ENCODE data around the gene DPF3.

DPF3 gene

GRCh38 chr14:72740966-72741825 is 152.7 kb downstream of the DPF3 start:
- Histone ChIP-seq H3K27ac (ENCODE audit: low read depth, low read length) (no peak overlapping the region), H3K9ac (ENCODE audit: low read length in 5 of 5) (no peak overlapping the region), H3K4me3 (ENCODE audit: low read depth in 1 of 5, low read length in 5 of 5) (no peak overlapping the region), H3K36me3 (ENCODE audit: control insufficient read depth in 5 of 5, insufficient read depth in 5 of 5, low read length in 5 of 5) (no peaks in the 10 kb centered on the region), H3K4me1 (ENCODE audit: control insufficient read depth in 5 of 5, insufficient read depth in 5 of 5, low read length in 5 of 5) (peaks cover 0 to 12% (median 8%) of the 10 kb centered on the region in 5 donors), H3K27me3 (ENCODE audit: control insufficient read depth in 5 of 5, insufficient read depth in 4 of 5, low read length in 5 of 5) (no peaks in the 10 kb centered on the region), H3K9me3 (ENCODE audit: control insufficient read depth in 5 of 5, low read length in 5 of 5) (no peaks in the 10 kb centered on the region)

GRCh38 chr14:72740504-72740961 is 153.4 kb downstream of the DPF3 start:
- H3K4me3 ChIP-seq (ENCODE audit: low read depth in 1 of 5, low read length in 5 of 5): no peak overlapping the region
- no peaks in the 10 kb centered on the region for H3K9me3 ChIP-seq (ENCODE audit: control insufficient read depth in 5 of 5, low read length in 5 of 5)
- H3K4me1 ChIP-seq (ENCODE audit: control insufficient read depth in 5 of 5, insufficient read depth in 5 of 5, low read length in 5 of 5): peaks cover 0 to 12% (median 3%) of the 10 kb centered on the region in 5 donors
- H3K9ac ChIP-seq (ENCODE audit: low read length in 5 of 5): no peak overlapping the region
- H3K36me3 ChIP-seq (ENCODE audit: control insufficient read depth in 5 of 5, insufficient read depth in 5 of 5, low read length in 5 of 5): no peaks in the 10 kb centered on the region
- no peaks in the 10 kb centered on the region for H3K27me3 ChIP-seq (ENCODE audit: control insufficient read depth in 5 of 5, insufficient read depth in 4 of 5, low read length in 5 of 5)
- no peak overlapping the region for H3K27ac ChIP-seq (ENCODE audit: low read depth, low read length)

GRCh38 chr14:72739446-72740405 is 154.2 kb downstream of the DPF3 start:
- Histone ChIP-seq H3K4me3 (ENCODE audit: low read depth in 1 of 5, low read length in 5 of 5) (no peak overlapping the region), H3K36me3 (ENCODE audit: control insufficient read depth in 5 of 5, insufficient read depth in 5 of 5, low read length in 5 of 5) (no peaks in the 10 kb centered on the region), H3K4me1 (ENCODE audit: control insufficient read depth in 5 of 5, insufficient read depth in 5 of 5, low read length in 5 of 5) (peaks cover 0 to 12% (median 3%) of the 10 kb centered on the region in 5 donors), H3K9me3 (ENCODE audit: control insufficient read depth in 5 of 5, low read length in 5 of 5) (no peaks in the 10 kb centered on the region), H3K27ac (ENCODE audit: low read depth, low read length) (no peak overlapping the region), H3K27me3 (ENCODE audit: control insufficient read depth in 5 of 5, insufficient read depth in 4 of 5, low read length in 5 of 5) (no peaks in the 10 kb centered on the region), H3K9ac (ENCODE audit: low read length in 5 of 5) (no peak overlapping the region)

GRCh38 chr14:72738161-72738611 is 155.7 kb downstream of the DPF3 start:
- no peaks in the 10 kb centered on the region for H3K9me3 ChIP-seq (ENCODE audit: control insufficient read depth in 5 of 5, low read length in 5 of 5)
- H3K36me3 ChIP-seq (ENCODE audit: control insufficient read depth in 5 of 5, insufficient read depth in 5 of 5, low read length in 5 of 5): no peaks in the 10 kb centered on the region
- H3K27ac ChIP-seq (ENCODE audit: low read depth, low read length): no peak overlapping the region
- H3K4me3 ChIP-seq (ENCODE audit: low read depth in 1 of 5, low read length in 5 of 5): no peak overlapping the region
- H3K9ac ChIP-seq (ENCODE audit: low read length in 5 of 5): no peak overlapping the region
- H3K4me1 ChIP-seq (ENCODE audit: control insufficient read depth in 5 of 5, insufficient read depth in 5 of 5, low read length in 5 of 5): peaks cover 0 to 12% (median 2%) of the 10 kb centered on the region in 5 donors
- H3K27me3 ChIP-seq (ENCODE audit: control insufficient read depth in 5 of 5, insufficient read depth in 4 of 5, low read length in 5 of 5): no peaks in the 10 kb centered on the region

- Histone ChIP-seq H3K4me1 (ENCODE audit: control insufficient read depth in 5 of 5, insufficient read depth in 5 of 5, low read length in 5 of 5) (peaks cover 0 to 12% (median 0%) of the 10 kb centered on the region in 5 donors), H3K9me3 (ENCODE audit: control insufficient read depth in 5 of 5, low read length in 5 of 5) (no peaks in the 10 kb centered on the region), H3K36me3 (ENCODE audit: control insufficient read depth in 5 of 5, insufficient read depth in 5 of 5, low read length in 5 of 5) (no peaks in the 10 kb centered on the region), H3K27me3 (ENCODE audit: control insufficient read depth in 5 of 5, insufficient read depth in 4 of 5, low read length in 5 of 5) (peaks cover 0 to 1% (median 0%) of the 10 kb centered on the region in 5 donors), H3K4me3 (ENCODE audit: low read depth in 1 of 5, low read length in 5 of 5) (no peak overlapping the region), H3K9ac (ENCODE audit: low read length in 5 of 5) (no peak overlapping the region), H3K27ac (ENCODE audit: low read depth, low read length) (no peak overlapping the region)
These were observed 156.3 kb downstream of the DPF3 start for GRCh38 chr14:72737560-72737943.

- no peak overlapping the region for H3K27ac ChIP-seq (ENCODE audit: low read depth, low read length)
- peaks cover 0 to 12% (median 0%) of the 10 kb centered on the region in 5 donors for H3K4me1 ChIP-seq (ENCODE audit: control insufficient read depth in 5 of 5, insufficient read depth in 5 of 5, low read length in 5 of 5)
- no peak overlapping the region for H3K4me3 ChIP-seq (ENCODE audit: low read depth in 1 of 5, low read length in 5 of 5)
- no peaks in the 10 kb centered on the region for H3K9me3 ChIP-seq (ENCODE audit: control insufficient read depth in 5 of 5, low read length in 5 of 5)
- no peaks in the 10 kb centered on the region for H3K36me3 ChIP-seq (ENCODE audit: control insufficient read depth in 5 of 5, insufficient read depth in 5 of 5, low read length in 5 of 5)
- H3K9ac ChIP-seq (ENCODE audit: low read length in 5 of 5): no peak overlapping the region
- H3K27me3 ChIP-seq (ENCODE audit: control insufficient read depth in 5 of 5, insufficient read depth in 4 of 5, low read length in 5 of 5): peaks cover 0 to 4% (median 0%) of the 10 kb centered on the region in 5 donors
These were observed 156.9 kb downstream of the DPF3 start for GRCh38 chr14:72736786-72737559.

GRCh38 chr14:72736308-72736707 is 157.6 kb downstream of the DPF3 start:
- Histone ChIP-seq H3K9ac (ENCODE audit: low read length in 5 of 5) (no peak overlapping the region), H3K27ac (ENCODE audit: low read depth, low read length) (no peak overlapping the region), H3K4me3 (ENCODE audit: low read depth in 1 of 5, low read length in 5 of 5) (no peak overlapping the region), H3K4me1 (ENCODE audit: control insufficient read depth in 5 of 5, insufficient read depth in 5 of 5, low read length in 5 of 5) (peaks cover 0 to 12% (median 0%) of the 10 kb centered on the region in 5 donors), H3K36me3 (ENCODE audit: control insufficient read depth in 5 of 5, insufficient read depth in 5 of 5, low read length in 5 of 5) (peaks cover 0 to 4% (median under 1%) of the 10 kb centered on the region in 5 donors), H3K27me3 (ENCODE audit: control insufficient read depth in 5 of 5, insufficient read depth in 4 of 5, low read length in 5 of 5) (peaks cover 0 to 4% (median 0%) of the 10 kb centered on the region in 5 donors), H3K9me3 (ENCODE audit: control insufficient read depth in 5 of 5, low read length in 5 of 5) (no peaks in the 10 kb centered on the region)

GRCh38 chr14:72732022-72732780 is 161.7 kb downstream of the DPF3 start:
- Histone ChIP-seq H3K9ac (ENCODE audit: low read length in 5 of 5) (no peak overlapping the region), H3K27ac (ENCODE audit: low read depth, low read length) (no peak overlapping the region), H3K9me3 (ENCODE audit: control insufficient read depth in 5 of 5, low read length in 5 of 5) (no peaks in the 10 kb centered on the region), H3K36me3 (ENCODE audit: control insufficient read depth in 5 of 5, insufficient read depth in 5 of 5, low read length in 5 of 5) (peaks cover 0 to 6% (median 3%) of the 10 kb centered on the region in 5 donors), H3K27me3 (ENCODE audit: control insufficient read depth in 5 of 5, insufficient read depth in 4 of 5, low read length in 5 of 5) (peaks cover 0 to 4% (median 0%) of the 10 kb centered on the region in 5 donors), H3K4me3 (ENCODE audit: low read depth in 1 of 5, low read length in 5 of 5) (no peak overlapping the region), H3K4me1 (ENCODE audit: control insufficient read depth in 5 of 5, insufficient read depth in 5 of 5, low read length in 5 of 5) (peaks cover 0 to 9% (median 0%) of the 10 kb centered on the region in 5 donors)

Data from subcutaneous abdominal adipose tissue (tissue), 5 donors.